Middle frontal gyrus (tissue), 1 donor: Measurements from ENCODE around the gene MSGN1.

Experiments used
- DNase-seq: peaks from one replicate; pipeline ENCODE4 v3.0.0-alpha.2; 2015; ENCODE audit warnings: low spot score; ENCODE audit errors: extremely low spot score

The MSGN1 gene, protein sequence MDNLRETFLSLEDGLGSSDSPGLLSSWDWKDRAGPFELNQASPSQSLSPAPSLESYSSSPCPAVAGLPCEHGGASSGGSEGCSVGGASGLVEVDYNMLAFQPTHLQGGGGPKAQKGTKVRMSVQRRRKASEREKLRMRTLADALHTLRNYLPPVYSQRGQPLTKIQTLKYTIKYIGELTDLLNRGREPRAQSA

DNA sequence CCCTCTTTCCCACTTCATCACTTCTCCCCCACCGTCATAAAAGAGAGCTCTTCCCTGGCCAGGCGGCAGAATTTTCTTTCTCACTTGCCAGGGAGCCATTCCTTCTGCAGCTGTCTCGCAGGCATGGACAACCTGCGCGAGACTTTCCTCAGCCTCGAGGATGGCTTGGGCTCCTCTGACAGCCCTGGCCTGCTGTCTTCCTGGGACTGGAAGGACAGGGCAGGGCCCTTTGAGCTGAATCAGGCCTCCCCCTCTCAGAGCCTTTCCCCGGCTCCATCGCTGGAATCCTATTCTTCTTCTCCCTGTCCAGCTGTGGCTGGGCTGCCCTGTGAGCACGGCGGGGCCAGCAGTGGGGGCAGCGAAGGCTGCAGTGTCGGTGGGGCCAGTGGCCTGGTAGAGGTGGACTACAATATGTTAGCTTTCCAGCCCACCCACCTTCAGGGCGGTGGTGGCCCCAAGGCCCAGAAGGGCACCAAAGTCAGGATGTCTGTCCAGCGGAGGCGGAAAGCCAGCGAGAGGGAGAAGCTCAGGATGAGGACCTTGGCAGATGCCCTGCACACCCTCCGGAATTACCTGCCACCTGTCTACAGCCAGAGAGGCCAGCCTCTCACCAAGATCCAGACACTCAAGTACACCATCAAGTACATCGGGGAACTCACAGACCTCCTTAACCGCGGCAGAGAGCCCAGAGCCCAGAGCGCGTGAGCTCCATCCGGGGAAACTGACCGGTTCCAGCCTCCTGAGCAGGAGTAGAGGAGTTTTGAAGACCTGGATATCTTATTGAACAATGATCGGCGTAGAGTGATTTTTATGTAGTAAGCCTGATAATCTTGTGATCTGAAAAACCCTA lies at the start of gene MSGN1:
Gene MSGN1, plus strand, starts transcription at position 65 of the 850 bp plus-strand sequence. Its CDS starts 59 bp downstream, at position 124.
- no peak for DNase-seq

DNA sequence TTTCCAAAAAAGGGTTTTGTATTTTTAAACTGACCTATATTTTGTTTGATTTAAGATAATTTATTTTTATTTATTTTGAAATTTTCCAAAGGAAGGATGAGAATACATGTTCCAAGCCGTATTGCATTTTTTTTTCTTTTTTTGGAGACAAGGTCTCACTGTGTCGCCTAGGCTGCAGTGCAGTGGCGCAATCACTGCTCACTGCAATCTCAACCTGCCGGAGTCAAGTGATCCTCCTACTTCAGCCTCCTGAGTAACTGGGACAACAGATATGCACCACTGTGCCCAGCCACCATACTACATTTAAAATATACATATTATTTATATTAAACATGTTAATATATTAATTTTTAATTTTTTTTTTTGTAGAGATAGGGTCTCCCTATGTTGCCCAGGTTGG lies 47.4 kb upstream of the MSGN1 start:
- DNase-seq, result no peak

DNA sequence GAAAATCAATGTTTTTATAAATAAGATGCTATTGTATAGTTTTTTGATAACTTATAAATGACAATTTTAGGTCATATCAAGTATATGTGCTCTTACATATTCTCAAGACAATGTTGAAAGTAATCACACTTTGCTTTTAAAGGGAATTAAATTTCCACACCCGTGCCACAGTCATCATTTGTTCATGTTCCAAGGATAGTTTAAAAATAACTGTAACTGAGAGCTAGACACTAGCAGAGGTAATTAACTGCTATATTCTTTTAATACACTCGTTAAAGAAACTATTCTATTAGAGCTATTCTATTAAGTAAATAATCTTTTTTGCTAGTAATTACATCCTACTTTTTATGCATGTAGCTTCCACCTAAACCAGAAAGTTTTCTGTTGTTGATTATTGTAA lies 44.3 kb upstream of the MSGN1 start:
- DNase-seq, result no peak

DNA sequence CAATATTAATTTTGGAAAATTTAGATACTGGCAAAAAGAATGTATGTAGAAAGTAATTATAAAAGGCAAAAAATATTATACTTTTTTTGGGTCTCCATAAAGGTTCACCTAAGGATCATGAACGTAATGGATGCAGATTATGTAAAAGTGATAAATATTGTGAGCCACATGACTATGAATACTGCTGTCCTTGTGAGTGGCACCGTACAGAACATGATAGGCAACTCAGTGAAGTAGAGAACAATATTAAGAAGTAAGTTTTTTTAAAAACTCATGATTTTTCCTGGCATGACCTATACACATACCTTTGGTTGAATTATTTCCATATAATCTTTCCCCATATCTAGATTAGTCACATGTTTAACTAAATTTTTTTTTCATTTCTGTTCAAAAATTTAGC lies 43.7 kb upstream of the MSGN1 start:
- no peak for DNase-seq

DNA sequence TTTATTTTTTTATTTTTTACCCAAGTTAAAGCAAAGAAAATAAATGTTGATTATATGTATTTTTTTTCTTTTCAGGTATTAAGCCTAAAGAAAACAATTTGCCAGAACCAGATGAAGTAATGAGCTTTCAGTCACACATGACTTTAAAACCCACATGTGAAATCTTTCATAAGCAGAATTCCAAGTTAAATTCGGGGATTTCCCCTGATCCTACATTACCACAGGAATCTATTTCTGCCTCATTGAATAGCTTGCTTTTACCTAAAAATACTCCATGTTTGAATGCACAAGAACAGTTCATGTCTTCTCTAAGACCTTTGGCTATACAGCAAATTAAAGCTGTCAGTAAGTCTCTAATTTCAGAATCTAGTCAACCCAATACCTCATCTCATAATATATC lies 35.7 kb upstream of the MSGN1 start:
- DNase-seq, result no peak

DNA sequence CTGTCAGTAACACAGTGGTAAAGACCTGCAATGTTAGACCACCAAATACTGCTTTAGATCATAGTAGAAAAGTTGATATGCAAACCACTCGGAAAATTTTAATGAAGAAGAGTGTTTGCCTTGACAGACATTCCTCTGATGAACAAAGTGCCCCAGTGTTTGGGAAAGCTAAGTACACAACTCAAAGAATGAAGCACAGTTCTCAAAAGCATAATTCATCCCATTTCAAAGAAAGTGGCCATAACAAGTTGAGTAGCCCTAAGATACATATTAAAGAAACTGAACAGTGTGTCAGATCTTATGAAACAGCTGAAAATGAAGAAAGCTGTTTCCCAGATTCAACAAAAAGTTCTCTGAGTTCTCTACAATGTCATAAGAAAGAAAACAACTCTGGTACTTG lies 34.8 kb upstream of the MSGN1 start:
- DNase-seq, result no peak

DNA sequence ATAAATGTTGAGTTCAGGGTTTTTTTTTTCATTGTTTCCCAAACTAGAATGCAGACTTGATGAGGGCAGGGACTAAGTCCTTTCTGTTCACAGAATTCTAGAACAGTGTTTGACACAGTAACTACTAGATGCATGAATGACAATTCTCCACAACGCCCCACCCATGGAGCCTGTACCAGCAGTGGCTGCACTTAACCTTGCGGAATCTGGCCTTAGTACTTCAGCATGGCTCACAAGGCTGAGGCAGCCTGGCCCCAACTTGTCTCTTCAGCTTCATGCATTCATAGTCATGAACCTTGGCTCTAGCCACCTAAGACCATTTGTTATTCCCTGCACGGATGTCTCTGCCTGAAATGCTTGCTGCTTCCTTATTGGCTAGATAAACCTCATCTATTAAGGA lies 29.5 kb upstream of the MSGN1 start:
- DNase-seq, result no peak

DNA sequence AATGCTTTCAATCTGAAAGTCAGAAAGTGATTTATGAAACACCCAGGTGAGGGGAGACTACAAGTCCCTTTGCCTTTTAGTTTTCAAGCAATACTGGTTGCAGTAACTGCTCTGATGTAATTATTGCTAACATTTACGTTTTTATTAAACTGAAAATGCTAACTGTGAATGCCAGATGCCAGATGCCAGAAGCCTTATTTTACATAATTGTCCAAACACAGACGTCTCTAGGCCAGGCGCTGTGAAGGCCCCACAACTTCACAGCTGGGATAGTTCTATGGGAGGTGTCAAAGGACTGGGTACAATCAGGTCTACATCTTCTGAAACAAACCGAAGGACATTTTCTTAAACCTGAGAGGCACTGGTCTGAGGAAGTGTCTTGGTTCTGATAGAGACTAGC lies 27.5 kb upstream of the MSGN1 start:
- DNase-seq, result no peak

DNA sequence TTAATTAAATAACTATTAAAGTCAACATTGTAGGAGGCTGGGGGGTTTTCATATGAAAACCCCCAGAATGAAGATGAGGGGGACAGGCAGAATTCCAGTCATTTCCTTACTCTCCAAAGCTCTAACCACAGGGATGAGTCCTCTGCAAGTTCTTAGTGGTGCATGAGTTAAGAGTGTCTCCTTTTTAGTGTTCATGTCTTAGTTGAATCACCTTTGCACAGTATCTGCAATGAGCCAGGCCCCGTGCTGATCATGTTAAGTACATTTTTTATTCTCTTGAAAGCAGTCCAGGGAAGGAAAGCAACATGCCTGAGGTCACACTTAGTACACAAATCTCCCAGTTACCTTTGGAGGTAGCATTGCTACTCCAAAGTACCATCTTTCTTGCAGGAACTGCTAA lies 25.7 kb upstream of the MSGN1 start:
- DNase-seq, result no peak

DNA sequence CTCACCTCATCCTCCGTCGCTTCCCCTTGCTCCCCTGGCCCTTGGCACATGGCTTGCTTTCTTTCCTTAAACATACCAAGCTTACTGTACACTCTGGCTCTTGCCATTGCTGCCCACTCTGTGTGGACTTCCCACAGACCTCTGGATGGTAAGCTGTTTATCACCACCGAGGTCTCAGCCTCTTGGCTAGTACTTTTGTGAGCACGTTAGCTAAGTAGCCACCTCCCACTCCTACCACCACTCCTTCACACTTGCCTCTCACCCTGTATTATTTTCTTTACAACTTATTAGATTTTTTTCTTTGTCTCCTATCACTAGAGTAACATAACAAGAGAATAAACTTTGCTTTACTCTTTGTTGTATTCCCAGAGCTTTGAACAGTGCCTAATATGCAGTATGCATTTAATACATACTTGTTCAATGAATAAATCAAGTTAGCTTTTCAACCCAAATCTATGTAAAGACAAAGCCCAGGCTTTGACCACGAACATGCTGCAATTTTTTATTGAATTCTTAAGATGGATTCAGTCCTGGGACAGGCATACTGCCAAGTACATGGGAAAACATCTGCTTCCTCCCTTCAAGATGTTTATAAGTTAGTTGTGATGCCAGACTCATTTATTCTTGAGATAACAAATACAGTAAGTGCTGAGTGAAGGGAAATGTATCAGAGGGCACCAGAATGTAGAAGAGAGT lies 25.0 kb upstream of the MSGN1 start:
- no peak for DNase-seq

DNA sequence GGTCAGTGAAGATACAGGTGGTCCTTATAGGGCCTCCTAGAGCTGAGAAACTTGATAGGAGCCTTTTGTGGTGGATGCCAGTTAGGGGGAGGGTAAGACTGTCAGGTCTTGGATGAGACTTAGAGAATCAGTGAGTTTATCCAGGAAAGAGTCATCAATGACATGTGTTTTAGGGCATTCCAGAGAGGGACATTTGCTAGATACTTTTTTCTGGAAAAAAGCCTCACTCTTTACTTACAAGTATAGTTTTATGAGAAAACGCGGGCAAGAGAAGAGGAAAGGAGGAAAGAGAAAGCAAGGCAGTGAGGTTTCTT lies 24.5 kb upstream of the MSGN1 start:
- DNase-seq, result no peak

DNA sequence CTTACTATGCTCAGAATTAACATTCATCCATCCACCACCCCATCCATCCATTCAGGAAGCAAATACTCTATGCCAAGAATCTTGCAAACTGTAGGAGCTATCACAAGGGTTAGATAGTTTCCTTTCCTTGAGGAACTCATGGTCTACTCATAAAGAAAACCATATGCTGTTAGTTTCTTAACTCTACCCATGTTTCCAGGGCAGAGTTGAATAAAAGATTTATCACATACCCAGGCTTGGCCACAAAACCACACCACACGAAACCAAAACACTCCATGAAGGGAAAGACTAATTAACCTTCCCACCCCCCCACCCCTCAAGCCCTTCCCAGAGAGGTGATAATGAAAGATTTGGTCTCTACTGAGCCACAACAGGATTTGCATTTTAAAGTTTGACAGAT lies 23.7 kb upstream of the MSGN1 start:
- no peak for DNase-seq

DNA sequence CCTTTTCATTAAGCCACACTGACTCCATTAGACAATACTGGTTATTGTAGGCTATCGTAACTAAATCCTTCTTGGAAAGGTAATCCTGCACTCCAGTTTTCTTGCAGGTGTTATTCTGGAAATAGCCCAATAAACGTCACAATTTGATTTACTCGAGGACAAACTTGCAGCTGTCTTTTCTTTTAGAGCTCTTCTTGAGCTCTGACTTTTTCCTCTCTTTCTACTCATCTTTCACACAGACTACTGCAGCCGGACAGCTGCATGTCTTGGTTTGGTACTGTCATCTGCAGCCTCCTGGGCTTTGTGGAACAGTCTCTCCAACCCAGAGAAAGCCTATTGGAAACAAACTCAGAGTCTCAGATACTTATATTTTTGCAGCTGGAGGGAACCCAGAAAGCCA lies 23.0 kb upstream of the MSGN1 start:
- no peak for DNase-seq

DNA sequence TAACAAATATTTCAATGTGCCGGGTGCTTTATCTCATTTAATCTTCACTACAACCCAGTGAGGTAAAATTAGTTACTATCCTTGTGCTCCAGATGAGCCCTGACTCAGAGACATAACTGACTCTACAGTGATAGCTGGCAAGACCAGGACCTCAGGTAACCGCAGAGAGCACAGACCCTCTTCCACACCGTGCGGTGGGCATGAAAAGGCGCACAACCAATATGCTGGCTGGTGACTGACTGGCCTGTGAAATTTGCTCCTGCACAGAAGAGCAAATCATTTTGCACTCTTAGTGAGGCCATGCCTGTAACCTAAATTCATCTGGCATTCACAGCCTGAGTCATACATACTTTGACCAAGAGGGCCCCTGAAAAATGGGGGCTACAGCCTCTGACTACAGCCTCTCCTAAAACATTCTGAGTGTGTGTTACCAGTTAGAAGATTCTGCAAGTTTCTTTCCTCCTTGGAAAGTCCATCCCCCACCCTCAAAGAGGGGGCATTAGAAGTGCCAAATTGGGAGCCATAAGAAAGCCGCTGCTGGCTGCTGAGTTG lies 22.4 kb upstream of the MSGN1 start:
- DNase-seq, result no peak

DNA sequence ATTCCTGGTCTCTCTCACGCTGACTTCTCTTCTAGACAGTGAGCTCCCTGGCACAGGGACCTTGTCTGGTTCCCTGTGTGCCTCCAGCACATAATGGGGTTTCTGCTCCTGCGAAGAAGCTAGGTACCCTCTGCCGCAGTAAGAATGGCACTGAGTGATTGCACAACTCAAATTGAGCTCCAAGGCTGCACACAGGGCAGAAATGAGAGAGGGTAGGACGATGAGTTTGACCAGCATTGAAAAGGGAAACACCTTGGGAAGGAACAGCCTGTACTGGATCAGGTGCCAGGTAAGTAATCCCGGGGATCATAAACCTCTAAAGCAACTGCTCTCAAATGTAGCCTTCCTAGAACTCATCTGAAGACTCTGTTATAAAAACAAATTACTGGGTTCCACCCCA lies 21.0 kb upstream of the MSGN1 start:
- DNase-seq, result no peak

DNA sequence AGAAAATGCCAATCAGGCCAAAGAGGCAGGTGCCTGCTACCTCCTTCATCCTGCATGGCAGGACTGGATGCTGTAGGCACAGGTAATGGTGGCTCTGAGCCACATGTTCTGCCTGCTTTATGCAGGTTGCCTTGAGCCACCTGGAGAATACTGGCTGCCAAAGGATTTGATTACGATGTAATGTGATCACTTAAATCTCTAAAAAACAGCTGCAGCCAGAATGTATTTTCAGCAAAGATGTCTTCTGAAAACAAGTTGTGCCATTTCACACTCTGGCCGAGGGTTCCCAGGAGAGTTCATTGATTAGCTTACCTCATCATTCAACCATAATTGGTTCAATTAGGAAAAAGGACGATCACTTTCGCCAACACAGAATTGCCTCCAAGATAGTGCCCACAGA lies 17.9 kb upstream of the MSGN1 start:
- DNase-seq, result no peak

DNA sequence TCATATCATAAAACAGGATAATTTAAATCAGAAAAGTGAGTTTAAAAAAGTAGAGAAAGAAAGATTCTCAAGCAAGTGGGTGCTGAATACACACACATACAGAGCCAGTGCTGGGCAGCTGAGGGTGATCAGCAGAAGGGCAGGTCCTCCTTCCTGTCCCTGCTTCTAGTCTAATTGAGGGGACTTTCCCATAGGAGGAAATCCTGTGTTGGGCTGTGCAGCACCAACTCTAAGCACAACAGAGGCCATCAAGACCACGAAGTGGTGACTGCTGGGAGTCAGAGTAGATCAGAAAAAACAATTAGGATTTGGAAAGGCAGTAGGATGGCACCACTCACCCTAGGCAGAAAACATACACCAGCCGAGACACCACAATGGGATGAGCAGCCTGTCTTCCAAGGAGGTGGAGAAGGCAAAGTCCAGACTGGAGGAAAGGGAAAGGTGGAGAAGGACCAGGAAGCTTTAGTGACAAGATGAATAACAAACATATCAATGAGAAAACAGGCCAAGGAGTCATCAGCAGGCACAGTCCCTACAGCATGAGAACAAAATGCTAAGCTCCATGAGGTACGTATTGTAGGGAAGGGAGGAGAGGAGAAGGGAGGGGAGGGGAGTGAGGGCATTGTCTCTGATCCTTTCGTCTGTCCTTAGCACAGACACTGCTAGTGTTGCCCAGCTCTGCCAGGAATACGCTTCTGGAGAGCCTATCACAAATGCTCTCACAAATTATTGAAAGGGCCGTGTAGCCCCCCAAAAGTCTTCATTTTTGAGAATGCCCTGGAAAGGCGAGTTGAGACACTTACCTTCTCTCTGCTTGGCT lies 16.7 kb upstream of the MSGN1 start:
- no peak for DNase-seq

DNA sequence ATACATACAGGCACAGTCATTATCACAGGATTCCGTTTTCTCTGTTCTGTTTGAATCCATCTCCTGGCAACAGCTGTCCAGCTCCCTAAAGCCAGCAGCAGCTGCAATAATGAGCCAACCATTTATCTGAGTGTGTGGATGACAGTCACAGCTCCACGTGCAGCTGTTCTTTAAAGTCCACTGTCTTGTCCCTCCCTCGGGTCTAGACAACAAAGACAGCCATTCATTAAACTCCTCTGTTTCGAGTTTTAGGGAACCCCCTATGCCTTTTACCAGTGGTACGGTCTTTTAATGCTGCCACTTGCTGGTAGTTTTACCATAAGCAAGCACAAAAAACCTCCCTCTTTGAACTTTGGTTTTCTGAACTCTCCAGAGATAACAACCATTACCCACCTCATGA lies 16.0 kb upstream of the MSGN1 start:
- no peak for DNase-seq

DNA sequence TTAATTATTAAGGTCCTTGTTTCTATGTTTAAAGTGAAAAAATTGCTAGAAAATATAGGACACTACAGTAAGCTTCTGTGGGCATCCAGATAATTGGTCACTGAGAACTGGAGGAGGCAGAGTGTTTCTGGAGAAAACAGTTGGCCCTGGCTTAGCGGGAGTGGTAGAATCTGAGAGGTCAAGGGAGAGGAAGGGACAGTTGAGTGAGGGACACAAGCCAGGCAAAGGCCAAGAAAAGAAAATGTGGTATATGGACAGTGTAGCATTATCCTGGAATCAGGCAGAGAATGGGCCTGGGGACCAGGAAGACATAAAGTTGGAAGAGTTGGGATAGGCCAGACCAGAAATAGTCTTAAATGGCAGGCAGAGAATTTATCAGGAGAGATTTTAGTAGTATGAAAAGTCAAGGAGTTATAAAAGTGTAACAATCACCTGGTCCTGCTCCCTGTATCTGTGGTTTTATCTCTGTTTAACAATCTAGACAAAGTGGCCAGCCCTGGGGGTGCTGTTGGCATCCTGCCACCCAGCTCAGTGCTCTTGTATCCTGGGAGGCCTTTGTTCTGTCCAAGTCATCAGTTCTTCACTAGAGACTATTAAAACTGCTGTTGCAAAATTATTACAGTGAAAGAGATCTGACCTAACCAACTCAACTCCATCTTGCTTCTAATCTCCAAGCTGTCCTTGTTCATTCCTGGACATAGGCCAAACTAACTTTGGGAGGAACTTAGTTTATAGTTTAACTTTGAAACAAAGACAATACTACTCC lies 15.4 kb upstream of the MSGN1 start:
- DNase-seq, result no peak

DNA sequence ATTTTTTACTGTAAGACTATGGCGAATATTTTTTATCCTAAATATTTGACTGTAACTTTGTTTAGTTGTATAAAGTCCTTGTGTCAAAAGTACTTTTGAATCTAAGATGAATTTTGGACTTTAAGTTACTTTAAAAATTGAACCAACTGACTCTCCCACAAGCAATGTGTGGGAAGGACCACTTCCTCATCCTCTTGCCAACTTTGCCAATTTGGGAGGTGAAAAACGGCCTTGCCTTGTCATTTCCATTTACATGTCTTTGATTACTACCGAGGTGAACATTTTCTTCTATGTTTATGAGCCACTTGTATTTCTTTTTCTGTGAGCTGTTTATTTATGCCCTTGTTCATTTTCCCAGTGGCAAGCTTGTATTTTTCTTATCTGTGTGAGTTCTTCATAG lies 12.8 kb upstream of the MSGN1 start:
- no peak for DNase-seq

DNA sequence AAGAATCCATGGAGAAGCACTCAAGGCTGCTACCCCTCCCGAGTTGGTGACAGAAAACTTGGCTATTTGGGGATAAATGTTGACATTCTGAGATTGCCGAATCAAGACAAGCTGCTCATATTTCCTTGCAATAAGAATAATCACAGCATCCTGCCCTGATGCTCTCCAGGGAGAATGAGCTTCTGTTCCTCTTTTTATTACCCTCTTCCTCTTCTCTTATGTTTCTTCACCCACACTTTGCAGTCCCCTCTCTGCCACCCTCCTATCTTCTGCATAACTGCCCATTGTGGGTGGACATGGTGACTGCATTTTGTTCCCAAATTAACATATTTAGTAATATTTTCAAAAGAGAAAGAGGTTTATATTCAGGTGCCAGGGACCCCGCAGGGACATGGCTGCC lies 11.9 kb upstream of the MSGN1 start:
- no peak for DNase-seq
